CD4-positive, alpha-beta T cell treated with Interleukin-21 for 1 hour (primary cell): ENCODE data around the gene CCDC63.
"Not testable (repeated sequence)": the region's sequence is repeated elsewhere in the genome, so short reads cannot be mapped to it uniquely, and the experiment has no call there.

Experiments used
- DNase-seq: peaks from one replicate; pipeline ENCODE4 v3.0.0-alpha.2; 2020

The CCDC63 gene

GRCh38 chr12:110927546-110927945 is 80.8 kb downstream of the CCDC63 start:
- no peak for DNase-seq

- no peak for DNase-seq
Measured at GRCh38 chr12:110928700-110929099, 81.9 kb downstream of the CCDC63 start.

- no peak for DNase-seq
Measured at GRCh38 chr12:110929818-110930217, 83.0 kb downstream of the CCDC63 start.

- DNase-seq: no peak
Measured at GRCh38 chr12:110930348-110931314, 83.8 kb downstream of the CCDC63 start.

- no peak for DNase-seq
Measured at GRCh38 chr12:110931315-110931728, 84.5 kb downstream of the CCDC63 start.

- DNase-seq: no peak
Measured at GRCh38 chr12:110932046-110932445, 85.3 kb downstream of the CCDC63 start.

- DNase-seq: no peak
Measured at GRCh38 chr12:110933326-110933974, 86.7 kb downstream of the CCDC63 start.

- DNase-seq: no peak
Measured at GRCh38 chr12:110934093-110934852, 87.5 kb downstream of the CCDC63 start.

- no peak for DNase-seq
Measured at GRCh38 chr12:110935588-110935987, 88.8 kb downstream of the CCDC63 start.

GRCh38 chr12:110936367-110937103 is 89.7 kb downstream of the CCDC63 start:
- DNase-seq: no peak

GRCh38 chr12:110937104-110937641 is 90.4 kb downstream of the CCDC63 start:
- DNase-seq: peak; percentile 50

GRCh38 chr12:110940296-110940695 is 93.5 kb downstream of the CCDC63 start:
- DNase-seq: no peak

GRCh38 chr12:110940933-110941332 is 94.1 kb downstream of the CCDC63 start:
- no peak for DNase-seq

- no peak for DNase-seq
Measured at GRCh38 chr12:110941391-110941790, 94.6 kb downstream of the CCDC63 start.

GRCh38 chr12:110943373-110943772 is 96.6 kb downstream of the CCDC63 start:
- no peak for DNase-seq

GRCh38 chr12:110948041-110948440 is 101.3 kb downstream of the CCDC63 start:
- no peak for DNase-seq

- DNase-seq: not testable (repeated sequence)
Measured at GRCh38 chr12:110950466-110950865, 103.7 kb downstream of the CCDC63 start.

- DNase-seq: not testable (repeated sequence)
Measured at GRCh38 chr12:110950867-110951266, 104.1 kb downstream of the CCDC63 start.
